B cell (primary cell): ENCODE results near the gene DPEP2NB. TPM values are rescaled to one million over a fixed set of nuclear protein-coding genes. Genes with fewer than 3 reads are reported as not detected.

Source experiments
- ATAC-seq: fragments of 200-7000 bp; cut with Tn5 transposase; one replicate; pipeline ENCODE4 v1.10.0; 2021; ENCODE audit warnings: low read depth, mild to moderate bottlenecking, moderate number of reproducible peaks, moderate library complexity
- CTCF ChIA-PET: fragments of 350-600 bp; sonication (Branson Sonifier 250); formaldehyde crosslinking; loops from one replicate; lab custom pipeline; 2021; ENCODE audit warnings: antibody characterized with exemption, inconsistent platforms; lab: Charles Lee
- POLR2A ChIA-PET: fragments of 350-600 bp; sonication (Branson Sonifier 250); formaldehyde crosslinking; loops from one replicate; lab custom pipeline; 2021; ENCODE audit warnings: antibody characterized with exemption; lab: Charles Lee
- DNase-seq: peaks from one replicate; pipeline ENCODE4 v3.0.0; 2013
- H2AFZ ChIP-seq: 2 replicates; pipeline ENCODE4 v1.6.1; 2012; ENCODE audit warnings: mild to moderate bottlenecking, low read depth, low read length; ENCODE audit not compliant: insufficient read depth, poor library complexity, severe bottlenecking
- H3K27ac ChIP-seq, 2 donors: 1 replicate in 1 of 2; 2 replicates in 1 of 2; pipeline ENCODE4 v1.5.1; 2012 to 2013; ENCODE audit warnings: low read length in 2 of 2, mild to moderate bottlenecking in 2 of 2, moderate library complexity in 1 of 2
- H3K27me3 ChIP-seq, 4 experiments: fragments of 200-600 bp in 1 of 4; sonication (generic) in 1 of 4; replicated peaks in 1 of 4; 1 replicate in 2 of 4; 2 replicates in 2 of 4; pipeline versions ENCODE4 v1.6.1 to v1.7.0; 2013 to 2016; ENCODE audit warnings: low read length in 3 of 4, mild to moderate bottlenecking in 2 of 4, mixed read lengths in 1 of 4, moderate library complexity in 1 of 4; ENCODE audit not compliant: insufficient read depth in 4 of 4, control insufficient read depth in 3 of 4; ENCODE audit errors: control extremely low read depth in 1 of 4
- H3K36me3 ChIP-seq, 2 experiments: replicated peaks in 1 of 2; 1 replicate in 1 of 2; 2 replicates in 1 of 2; pipeline versions ENCODE4 v1.6.1 to v1.7.1; 2013; ENCODE audit warnings: low read length in 1 of 2; ENCODE audit not compliant: insufficient read depth in 2 of 2, control insufficient read depth in 1 of 2; ENCODE audit errors: control extremely low read depth in 1 of 2, extremely low read depth in 1 of 2
- H3K4me1 ChIP-seq, 2 donors: fragments of 200-600 bp in 1 of 2; sonication (generic) in 1 of 2; 1 replicate in 1 of 2; 2 replicates in 1 of 2; pipeline versions ENCODE4 v1.5.1 to v1.6.1; 2013 to 2017; ENCODE audit warnings: low read length in 2 of 2; ENCODE audit not compliant: control insufficient read depth in 2 of 2, insufficient read depth in 2 of 2
- H3K4me2 ChIP-seq: replicated peaks from 2 replicates; pipeline ENCODE3; 2012; ENCODE audit warnings: mild to moderate bottlenecking, low read depth, low read length; ENCODE audit not compliant: poor library complexity, severe bottlenecking
- H3K4me3 ChIP-seq, 5 experiments: fragments of 200-600 bp in 1 of 5; sonication (generic) in 1 of 5; 1 replicate in 3 of 5; 2 replicates in 2 of 5; pipeline versions ENCODE4 v1.5.1 to v1.7.0; 2011 to 2016; ENCODE audit warnings: low read length in 4 of 5, mild to moderate bottlenecking in 4 of 5, low read depth in 2 of 5, control low read depth in 1 of 5, moderate library complexity in 1 of 5; ENCODE audit not compliant: insufficient read depth in 1 of 5; ENCODE audit errors: control extremely low read depth in 1 of 5, extremely low read depth in 1 of 5
- H3K79me2 ChIP-seq: fragments of 200-600 bp; sonication (generic); one replicate; pipeline ENCODE4 v1.6.0; 2016; ENCODE audit warnings: low read length; ENCODE audit not compliant: control insufficient read depth, insufficient read depth
- H3K9ac ChIP-seq: fragments of 200-600 bp; sonication (generic); 2 replicates; pipeline ENCODE4 v1.6.1; 2017; ENCODE audit warnings: mild to moderate bottlenecking, low read length, moderate library complexity
- H3K9me3 ChIP-seq, 3 donors: one replicate each; pipeline versions ENCODE4 v1.6.1 to v1.7.1; 2013; ENCODE audit warnings: low read length in 2 of 3; ENCODE audit not compliant: control insufficient read depth in 2 of 3, insufficient read depth in 1 of 3; ENCODE audit errors: control extremely low read depth in 1 of 3
- H4K20me1 ChIP-seq: 2 replicates; pipeline ENCODE4 v1.6.0; 2012; ENCODE audit warnings: mild to moderate bottlenecking, low read length; ENCODE audit not compliant: insufficient read depth, control insufficient read depth, poor library complexity, severe bottlenecking
- H3K27ac Mint-ChIP-seq: one replicate; pipeline ENCODE4 v1.8.0; 2021; ENCODE audit warnings: mixed read lengths
- H3K27me3 Mint-ChIP-seq: one replicate; pipeline ENCODE4 v1.8.0; 2021; ENCODE audit warnings: mixed read lengths
- H3K4me1 Mint-ChIP-seq: one replicate; pipeline ENCODE4 v1.8.0; 2021; ENCODE audit warnings: mixed read lengths
- H3K4me3 Mint-ChIP-seq: one replicate; pipeline ENCODE4 v1.8.0; 2021; ENCODE audit warnings: mixed read lengths
- H3K9me3 Mint-ChIP-seq: one replicate; pipeline ENCODE4 v1.8.0; 2022; ENCODE audit warnings: mixed read lengths; ENCODE audit not compliant: insufficient read depth
- EZH2 ChIP-seq: IDR thresholded peaks from 2 replicates; pipeline ENCODE4 v1.6.1; 2012; ENCODE audit warnings: borderline replicate concordance, low read depth, mild to moderate bottlenecking, moderate library complexity, low read length; ENCODE audit not compliant: insufficient read depth, poor library complexity, severe bottlenecking
- WGBS: methylation state at CpG from one replicate; pipeline ENCODE4 v1.1.5; 2013; ENCODE audit warnings: missing lambda C conversion rate; ENCODE audit not compliant: insufficient coverage; 5-methylcytosine and 5-hydroxymethylcytosine counted together
- intact Hi-C: fragments of 100-400 bp; cut with micrococcal nuclease; formaldehyde crosslinking; loops from one replicate; pipeline ENCODE4 v1.10.0; 2022
- polyA plus RNA-seq: library from polyadenylated mRNA; depleted of rRNA; stranded (reverse); fragments of >200 nt; gene quantifications from 2 replicates; pipeline ENCODE4 v1.2.3, GENCODE V29; 2012
- total RNA-seq, 2 donors: library from RNA; stranded (reverse); fragments of 120-200 nt in 1 of 2; gene quantifications; 1 replicate in 1 of 2; 2 replicates in 1 of 2; pipeline versions ENCODE4 v1.2.3 to v1.2.4, GENCODE V29; 2013 to 2022
- TF ChIP-seq, protein P1 (sequence below): fragments of 200-600 bp; IDR thresholded peaks from one replicate; pipeline ENCODE4 v1.8.0; 2022; ENCODE audit warnings: antibody characterized with exemption, mild to moderate bottlenecking

Gene DPEP2NB
- total and polyA plus RNA-seq, 2 donors (not counting 1 experiment from before 2014, with no cell fraction given): not detected

DNA sequence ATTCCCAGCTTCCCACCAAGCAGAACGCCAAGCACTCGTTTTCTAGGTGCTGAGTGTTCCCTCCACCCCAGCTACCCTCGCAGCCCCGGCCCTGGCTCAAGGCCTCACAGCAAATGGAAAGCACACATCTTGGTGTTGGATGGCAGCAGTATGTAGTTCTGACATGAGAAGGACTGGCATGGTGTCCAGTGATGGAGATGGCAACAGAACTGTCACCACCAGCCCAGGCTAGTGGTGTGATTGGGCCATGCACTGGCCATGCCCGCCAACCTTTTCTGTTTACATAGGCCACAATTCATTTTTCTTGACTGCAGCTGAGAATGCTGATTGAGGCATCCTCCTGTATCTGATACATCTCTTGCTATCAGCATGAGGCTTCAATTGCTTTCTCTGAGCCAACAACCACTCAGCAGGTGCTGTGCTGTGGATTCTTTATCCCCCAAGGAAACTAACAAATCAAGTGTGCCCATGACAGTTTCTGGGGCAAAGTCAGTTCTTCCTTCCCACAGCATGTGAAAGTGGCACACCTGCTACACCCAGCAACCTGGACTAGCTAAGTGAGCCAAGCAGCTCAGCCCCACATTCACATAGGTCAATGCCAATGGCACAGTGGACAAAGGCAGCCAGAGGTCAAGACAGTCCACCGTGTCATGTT is 51.1 kb downstream of the DPEP2NB start:
- Histone ChIP-seq H3K4me3 (no peak overlapping the region), H4K20me1 (peaks cover 8% of the 10 kb centered on the region), H3K4me2 (no peak overlapping the region), H2AFZ (no peak overlapping the region), H3K27me3 (no peaks in the 10 kb centered on the region), H3K36me3 (peaks cover 0 to 22% of the 10 kb centered on the region in 2 experiments), H3K79me2 (peaks cover 32% of the 10 kb centered on the region), H3K4me1 (peaks cover 10 to 19% of the 10 kb centered on the region in 2 donors), H3K9ac (no peak overlapping the region), H3K27ac (no peak overlapping the region), H3K9me3 (no peaks in the 10 kb centered on the region)
- H3K4me1 Mint-ChIP-seq: peaks cover 17% of the 10 kb centered on the region
- no peak overlapping the region for H3K4me3 Mint-ChIP-seq
- H3K27ac Mint-ChIP-seq: no peak overlapping the region
- no peak for ATAC-seq
- H3K9me3 Mint-ChIP-seq: no peaks in the 10 kb centered on the region
- 100% methylated on average over 4 of the region's 6 CpGs for WGBS
- TF ChIP-seq, protein P1, sequence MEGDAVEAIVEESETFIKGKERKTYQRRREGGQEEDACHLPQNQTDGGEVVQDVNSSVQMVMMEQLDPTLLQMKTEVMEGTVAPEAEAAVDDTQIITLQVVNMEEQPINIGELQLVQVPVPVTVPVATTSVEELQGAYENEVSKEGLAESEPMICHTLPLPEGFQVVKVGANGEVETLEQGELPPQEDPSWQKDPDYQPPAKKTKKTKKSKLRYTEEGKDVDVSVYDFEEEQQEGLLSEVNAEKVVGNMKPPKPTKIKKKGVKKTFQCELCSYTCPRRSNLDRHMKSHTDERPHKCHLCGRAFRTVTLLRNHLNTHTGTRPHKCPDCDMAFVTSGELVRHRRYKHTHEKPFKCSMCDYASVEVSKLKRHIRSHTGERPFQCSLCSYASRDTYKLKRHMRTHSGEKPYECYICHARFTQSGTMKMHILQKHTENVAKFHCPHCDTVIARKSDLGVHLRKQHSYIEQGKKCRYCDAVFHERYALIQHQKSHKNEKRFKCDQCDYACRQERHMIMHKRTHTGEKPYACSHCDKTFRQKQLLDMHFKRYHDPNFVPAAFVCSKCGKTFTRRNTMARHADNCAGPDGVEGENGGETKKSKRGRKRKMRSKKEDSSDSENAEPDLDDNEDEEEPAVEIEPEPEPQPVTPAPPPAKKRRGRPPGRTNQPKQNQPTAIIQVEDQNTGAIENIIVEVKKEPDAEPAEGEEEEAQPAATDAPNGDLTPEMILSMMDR: no peak
- no peak for TF ChIP-seq EZH2
- no peaks in the 10 kb centered on the region for H3K27me3 Mint-ChIP-seq
- ChIA-PET POLR2A (interaction anchor here (0.5 to 1.2 kb wide), 2 partner anchors 23 to 24 kb away, joined by 3 to 4 read pairs; no protein-coding TSS in a partner anchor), CTCF (interaction anchor here (0.7 to 1.2 kb wide), 2 partner anchors 23 to 81 kb away, joined by 3 to 4 read pairs; no protein-coding TSS in a partner anchor)
- intact Hi-C loops: loop anchor here (10.0 kb wide), 1 partner anchor 260 kb away; no protein-coding TSS in a partner anchor
- no peak for DNase-seq

GRCh38 chr16:67963662-67964321 is 51.9 kb downstream of the DPEP2NB start:
- ChIA-PET CTCF (interaction anchor here (0.5 to 0.7 kb wide), 2 partner anchors 22 to 1277 kb away, joined by 3 read pairs; no protein-coding TSS in a partner anchor), POLR2A (interaction anchor here (1.2 kb wide), 1 partner anchor 23 kb away, joined by 4 read pairs; no protein-coding TSS in a partner anchor)
- H2AFZ ChIP-seq: no peak overlapping the region
- H3K9ac ChIP-seq: no peak overlapping the region
- TF ChIP-seq, protein P1: no peak
- TF ChIP-seq EZH2: no peak
- ATAC-seq: no peak
- H3K27ac Mint-ChIP-seq: no peak overlapping the region
- WGBS: 94% methylated on average over 32 of the region's 32 CpGs
- no peak overlapping the region for H3K27ac ChIP-seq
- intact Hi-C loops: loop anchor here (10.0 kb wide), 1 partner anchor 261 kb away; no protein-coding TSS in a partner anchor
- no peaks in the 10 kb centered on the region for H3K9me3 ChIP-seq
- H4K20me1 ChIP-seq: peaks cover 8% of the 10 kb centered on the region
- peaks cover 10 to 13% of the 10 kb centered on the region in 2 donors for H3K4me1 ChIP-seq
- peaks cover 13% of the 10 kb centered on the region for H3K4me1 Mint-ChIP-seq
- no peak overlapping the region for H3K4me3 Mint-ChIP-seq
- no peak for DNase-seq
- H3K36me3 ChIP-seq: peaks cover 0 to 23% of the 10 kb centered on the region in 2 experiments
- no peaks in the 10 kb centered on the region for H3K9me3 Mint-ChIP-seq
- no peaks in the 10 kb centered on the region for H3K27me3 ChIP-seq
- H3K4me2 ChIP-seq: no peak overlapping the region
- H3K4me3 ChIP-seq: no peak overlapping the region
- H3K27me3 Mint-ChIP-seq: no peaks in the 10 kb centered on the region
- H3K79me2 ChIP-seq: peaks cover 32% of the 10 kb centered on the region
